GM19455 (cell line): ENCODE data around the gene LSM3.
"Not testable (repeated sequence)": the region's sequence is repeated elsewhere in the genome, so short reads cannot be mapped to it uniquely, and the experiment has no call there.

Source experiments
- ATAC-seq: cut with Tn5 transposase; IDR thresholded peaks from one replicate; pipeline ENCODE4 v1.9.1; 2021; ENCODE audit not compliant: unreplicated experiment

The LSM3 gene

DNA sequence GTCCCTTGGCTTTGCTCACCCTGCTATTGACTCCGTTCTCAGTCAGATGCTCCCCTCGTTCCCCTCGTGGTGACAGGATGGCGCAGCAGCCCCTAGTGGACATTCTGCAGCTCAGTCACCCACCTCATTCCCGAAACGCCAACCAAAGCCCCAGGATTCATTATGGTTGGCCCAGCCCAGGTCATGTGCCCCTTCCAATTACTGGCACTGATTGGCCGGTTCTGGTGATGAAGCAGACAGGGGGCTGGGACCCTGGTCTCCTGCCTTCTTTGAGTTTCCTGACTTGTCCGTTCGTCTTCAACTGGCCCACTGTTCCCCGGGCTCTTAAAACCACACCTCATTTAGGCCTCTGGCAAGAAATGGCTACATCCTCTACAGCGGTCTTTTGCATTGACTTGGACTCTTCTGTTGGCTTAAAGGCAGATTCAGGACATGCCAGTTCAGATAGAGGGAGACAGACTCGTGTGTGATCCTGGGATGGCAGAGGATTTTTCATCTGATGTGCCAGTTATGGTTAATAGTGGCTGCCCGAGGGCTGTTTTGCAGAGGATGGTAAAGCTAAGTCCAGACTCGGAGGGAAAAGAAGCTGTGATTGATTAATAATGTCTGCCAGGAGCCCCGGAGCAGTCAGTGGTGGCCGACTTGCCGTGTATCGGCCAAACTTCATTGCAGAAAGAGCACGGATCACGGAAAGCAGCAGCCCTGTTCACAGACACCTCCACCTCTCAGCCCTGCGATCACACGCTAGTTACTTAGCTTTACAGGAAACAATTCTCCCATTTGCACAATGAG, 37.8 kb downstream of the LSM3 start:
- ATAC-seq = no peak

DNA sequence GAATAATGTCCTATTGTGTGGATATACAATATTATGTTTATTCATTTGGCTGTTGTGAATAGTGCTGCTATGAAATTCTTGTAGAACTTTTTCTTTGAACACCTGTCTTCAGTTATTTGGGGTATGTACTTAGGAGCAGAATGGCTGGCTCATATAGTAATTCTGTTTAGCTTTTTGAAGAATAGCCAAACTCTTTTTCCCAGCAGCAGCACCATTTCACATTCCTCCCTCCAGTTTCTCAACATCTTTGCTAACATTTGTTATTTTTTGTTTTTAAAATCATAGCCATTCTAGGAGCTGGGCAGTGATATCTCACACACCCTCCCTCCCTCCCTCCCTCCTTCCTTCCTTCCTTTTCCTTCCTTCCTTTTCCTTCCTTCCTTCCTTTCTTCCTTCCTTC, 39.7 kb downstream of the LSM3 start:
- ATAC-seq = no peak

DNA sequence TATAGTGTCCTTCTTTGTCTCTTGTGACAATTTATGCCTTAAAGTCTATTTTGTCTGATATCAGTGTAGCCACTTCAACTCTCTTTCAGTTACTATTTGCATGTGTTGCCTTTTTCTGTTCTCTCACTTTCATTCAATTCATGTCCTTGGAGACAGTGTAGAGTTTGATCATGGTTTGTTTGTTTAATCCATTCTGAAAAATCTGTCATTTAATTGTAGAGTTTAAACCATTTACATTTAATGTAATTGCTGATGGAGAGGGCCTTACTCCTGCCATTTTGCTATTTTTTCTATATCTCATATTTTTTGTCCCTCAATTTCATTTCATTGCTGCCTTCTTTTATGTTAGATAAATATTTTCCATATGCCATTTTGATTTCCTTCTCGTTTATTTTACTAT, 42.3 kb downstream of the LSM3 start:
- ATAC-seq = no peak

DNA sequence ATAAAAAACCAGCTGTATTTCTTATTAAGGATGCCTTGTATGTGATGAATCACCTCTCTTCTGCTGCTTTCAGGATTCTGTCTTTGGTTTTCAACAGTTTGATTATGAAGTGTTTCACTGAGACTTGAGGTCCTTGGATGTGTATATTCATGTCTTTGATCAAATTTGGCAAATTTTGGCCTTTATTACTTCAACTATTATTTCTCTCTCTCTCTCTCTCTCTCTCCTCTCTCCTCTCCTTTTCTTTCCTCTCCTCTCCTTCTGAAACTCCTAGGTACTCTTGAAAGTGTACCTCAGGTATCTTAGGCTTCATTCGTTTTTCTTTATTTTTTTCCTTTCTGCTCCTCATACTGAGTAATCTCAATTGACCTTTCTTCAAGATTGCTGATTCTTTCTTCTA, 43.3 kb downstream of the LSM3 start:
- no peak for ATAC-seq

DNA sequence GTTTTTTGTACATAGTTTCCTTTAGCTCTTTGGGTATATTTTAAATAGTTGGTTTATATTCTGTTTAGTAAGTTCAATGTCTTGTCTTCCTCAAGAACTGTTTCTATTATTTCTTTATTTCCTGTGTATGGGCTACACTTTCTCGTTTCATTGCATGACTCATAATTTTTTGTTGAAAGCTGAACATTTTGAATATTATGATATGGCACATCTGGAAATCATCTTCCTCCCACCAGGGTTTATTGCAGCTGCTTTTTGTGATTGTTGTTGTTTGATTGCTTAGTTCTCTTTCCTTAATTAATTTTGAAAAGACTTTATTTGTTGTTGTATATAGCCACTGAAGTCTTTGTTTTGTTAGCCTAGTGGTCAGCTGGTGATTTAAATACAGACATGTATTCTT, 43.8 kb downstream of the LSM3 start:
- no peak for ATAC-seq

DNA sequence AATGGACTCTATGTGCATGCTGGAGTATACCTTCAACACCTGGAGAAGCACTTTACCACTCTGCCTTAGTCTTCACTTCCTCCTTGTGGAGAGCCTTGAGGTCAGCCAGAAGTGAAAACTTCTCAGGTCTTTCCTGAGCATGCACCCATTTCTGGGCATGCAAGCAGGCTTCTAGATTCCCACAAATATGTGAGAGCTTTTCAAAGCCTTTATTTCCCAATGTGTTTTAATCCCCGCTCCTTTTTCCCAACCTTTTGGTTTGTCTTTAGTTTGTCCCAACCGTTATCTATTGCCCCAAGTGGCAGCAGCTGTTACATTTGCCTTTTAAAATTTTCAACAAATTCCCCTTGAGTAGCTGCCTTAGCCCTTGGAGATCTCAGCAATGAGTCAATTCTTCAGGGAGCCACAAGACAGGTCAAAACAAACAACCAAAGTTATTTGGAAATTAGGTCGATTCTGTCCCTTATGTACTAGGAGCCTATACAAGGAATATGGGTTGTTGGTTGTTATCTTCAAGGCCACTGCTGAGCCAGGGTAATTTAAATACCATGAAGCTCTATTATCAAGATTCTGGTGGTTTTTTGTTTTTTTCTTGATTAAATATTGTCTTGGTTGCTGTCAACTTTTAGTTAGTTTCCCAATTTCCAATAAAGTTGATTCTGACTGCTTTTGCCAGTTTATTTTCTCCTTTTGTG, 44.4 kb downstream of the LSM3 start:
- no peak for ATAC-seq

DNA sequence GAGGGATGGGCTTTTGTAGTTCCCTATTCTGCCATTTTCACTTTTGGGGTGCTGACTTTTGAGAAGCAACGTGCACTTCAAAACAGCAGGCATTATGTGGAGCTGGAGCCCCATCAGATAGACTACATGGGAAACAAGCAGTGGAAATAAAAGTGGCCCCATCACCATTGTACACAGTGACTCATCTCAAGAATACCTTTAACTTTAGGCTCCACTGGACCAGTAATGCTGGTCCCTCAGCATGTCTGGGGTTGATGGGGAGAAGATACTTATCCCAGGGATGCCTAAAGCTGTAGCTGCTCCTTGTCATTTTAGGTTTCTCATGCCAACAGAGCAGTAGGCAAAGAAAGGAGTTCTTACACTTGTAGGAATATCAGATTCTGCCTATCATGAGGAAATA, 45.0 kb downstream of the LSM3 start:
- ATAC-seq = no peak

DNA sequence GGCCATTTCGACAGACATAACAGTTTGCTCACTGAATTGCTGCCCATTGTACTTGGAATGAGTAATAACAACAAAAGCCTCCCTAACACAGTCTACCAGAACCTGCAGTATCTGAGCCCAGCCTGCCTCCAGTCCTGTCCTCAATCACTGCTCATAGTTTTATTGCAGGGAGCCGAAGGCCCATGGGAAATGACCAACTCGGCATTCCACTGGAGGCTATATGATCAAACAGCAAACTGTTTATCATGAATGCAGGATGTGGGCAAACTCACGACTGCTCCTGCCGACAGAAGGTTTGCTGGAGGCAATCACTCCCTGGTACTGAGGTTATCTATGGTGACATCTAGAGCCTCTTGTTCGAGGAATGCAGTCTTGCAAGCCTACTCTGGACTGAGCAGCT, 46.3 kb downstream of the LSM3 start:
- no peak for ATAC-seq

DNA sequence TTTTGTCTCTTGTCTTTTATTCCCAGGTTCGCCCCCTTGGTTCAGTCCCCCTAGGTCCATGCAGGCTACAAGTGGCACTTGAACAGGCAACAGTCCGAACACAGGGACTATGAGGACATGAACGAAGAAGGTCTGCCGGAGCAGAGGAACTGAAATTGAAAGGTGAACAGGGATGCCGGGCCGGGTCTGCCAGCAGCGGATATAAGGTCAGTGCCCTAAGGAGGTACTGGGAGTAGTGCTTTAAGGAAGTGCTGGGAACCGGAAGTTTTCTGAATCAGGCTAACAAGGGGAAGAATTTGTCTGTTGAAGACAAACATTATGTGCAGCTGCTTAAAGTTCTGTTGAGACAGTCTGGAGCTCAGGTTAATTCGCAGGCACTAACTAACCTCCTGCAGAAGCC, 46.8 kb downstream of the LSM3 start:
- no peak for ATAC-seq

DNA sequence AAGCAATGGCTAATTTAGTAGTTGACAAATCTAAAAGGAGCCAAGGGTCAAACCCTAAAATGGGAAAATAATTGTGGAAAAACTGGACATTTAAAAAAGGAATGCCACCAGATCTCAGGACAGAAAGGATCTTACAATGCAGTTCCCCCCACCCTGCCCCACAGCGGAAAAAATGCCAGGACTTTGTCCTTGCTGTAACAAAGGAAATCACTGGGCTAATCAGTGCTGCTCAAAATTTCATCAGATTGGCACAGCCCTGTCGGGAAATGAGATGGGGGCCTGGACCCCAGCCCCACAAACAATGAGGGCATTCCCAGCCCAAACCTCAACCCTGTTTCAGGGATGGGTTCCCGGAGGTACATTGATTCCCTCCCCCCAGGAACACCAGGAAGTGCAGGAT, 47.7 kb downstream of the LSM3 start:
- ATAC-seq = not testable (repeated sequence)

DNA sequence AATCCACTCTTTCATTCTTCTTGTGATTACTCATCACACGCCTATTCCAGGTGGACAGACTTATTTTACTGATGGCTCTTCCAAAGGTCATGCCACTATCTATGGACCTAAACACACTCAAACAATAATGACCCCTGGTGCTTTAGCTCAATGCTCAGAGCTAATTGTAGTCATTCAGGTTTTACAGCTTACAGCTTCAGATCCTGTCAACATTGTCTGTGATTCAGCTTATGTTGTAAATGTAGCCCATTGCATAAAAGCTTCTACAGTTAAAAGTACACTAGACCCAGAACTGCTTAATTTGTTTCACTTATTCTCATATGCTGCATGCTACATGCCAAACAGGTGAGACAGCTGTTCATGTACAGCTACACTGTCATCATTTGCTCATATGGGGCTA, 49.2 kb downstream of the LSM3 start:
- ATAC-seq = no peak

DNA sequence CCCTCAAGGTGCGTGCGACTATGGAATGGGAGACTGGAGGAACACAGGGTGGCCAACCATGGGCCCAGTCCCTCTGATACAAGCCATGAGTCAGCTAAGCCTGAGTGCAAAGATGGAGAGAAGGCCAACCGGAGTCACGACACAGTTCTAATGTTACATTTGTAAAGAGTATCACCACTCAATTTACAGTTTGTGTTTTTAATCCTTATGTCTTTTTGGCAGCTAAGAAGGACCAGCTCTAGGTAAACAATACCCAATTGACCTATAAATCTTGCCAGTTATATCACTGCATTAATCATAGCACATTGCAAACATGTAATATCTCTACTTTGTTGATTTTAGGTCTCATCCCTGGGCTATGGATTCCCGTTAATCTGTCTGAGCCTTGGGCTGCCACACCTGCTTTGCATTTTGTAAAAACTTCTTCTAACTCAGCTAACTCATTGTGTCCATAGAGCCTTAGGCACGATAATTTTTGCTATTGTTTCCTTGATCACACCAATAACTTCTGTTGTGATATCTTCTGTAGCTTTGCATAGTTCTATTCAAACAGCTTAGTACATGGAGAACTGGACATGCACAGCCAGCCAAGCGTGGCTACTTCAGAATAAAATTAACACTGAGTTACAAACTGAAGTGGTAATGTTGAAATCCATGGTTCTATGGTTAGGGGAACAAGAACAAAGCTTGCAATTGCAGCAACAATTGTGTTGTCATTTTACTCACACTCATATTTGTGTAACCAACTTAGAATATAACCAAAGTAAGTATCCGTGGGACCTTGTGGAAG, 50.3 kb downstream of the LSM3 start:
- no peak for ATAC-seq

DNA sequence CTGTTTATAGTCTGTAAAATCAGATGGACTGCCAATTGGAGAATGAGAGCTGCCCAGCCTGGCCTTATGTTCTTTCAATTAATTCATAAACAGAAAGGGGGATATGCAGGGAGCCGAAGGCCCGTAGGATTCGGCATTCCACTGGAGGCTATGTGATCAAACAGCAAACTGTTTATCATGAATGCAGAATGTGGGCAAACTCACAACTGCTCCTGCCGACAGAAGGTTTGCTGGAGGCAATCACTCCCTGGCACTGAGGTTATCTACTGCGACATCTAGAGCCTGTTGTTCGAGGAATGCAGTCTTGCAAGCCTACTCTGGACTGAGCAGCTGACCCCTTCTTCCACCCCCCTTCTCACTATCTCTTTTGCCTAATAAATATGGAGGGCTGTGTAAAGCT, 51.1 kb downstream of the LSM3 start:
- not testable (repeated sequence) for ATAC-seq

DNA sequence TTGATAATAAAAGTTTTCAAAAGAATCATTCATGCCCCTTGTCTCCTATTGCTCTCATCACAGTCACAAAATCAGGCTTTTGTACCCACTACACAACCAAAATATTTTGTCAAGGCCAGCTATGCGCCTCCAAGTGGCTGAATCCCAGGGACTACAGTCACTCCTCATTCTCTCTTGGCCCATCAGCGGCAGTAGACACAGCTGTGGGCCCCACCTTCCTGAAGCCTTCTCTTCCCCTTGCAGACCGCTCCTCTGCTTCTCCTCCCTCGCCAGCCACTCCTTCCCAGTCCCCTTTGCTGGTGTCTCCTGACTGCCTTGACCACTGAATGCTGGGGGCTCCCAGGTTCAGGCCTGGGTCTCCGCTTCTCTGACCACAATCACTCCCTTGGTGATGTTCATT, 52.1 kb downstream of the LSM3 start:
- no peak for ATAC-seq

DNA sequence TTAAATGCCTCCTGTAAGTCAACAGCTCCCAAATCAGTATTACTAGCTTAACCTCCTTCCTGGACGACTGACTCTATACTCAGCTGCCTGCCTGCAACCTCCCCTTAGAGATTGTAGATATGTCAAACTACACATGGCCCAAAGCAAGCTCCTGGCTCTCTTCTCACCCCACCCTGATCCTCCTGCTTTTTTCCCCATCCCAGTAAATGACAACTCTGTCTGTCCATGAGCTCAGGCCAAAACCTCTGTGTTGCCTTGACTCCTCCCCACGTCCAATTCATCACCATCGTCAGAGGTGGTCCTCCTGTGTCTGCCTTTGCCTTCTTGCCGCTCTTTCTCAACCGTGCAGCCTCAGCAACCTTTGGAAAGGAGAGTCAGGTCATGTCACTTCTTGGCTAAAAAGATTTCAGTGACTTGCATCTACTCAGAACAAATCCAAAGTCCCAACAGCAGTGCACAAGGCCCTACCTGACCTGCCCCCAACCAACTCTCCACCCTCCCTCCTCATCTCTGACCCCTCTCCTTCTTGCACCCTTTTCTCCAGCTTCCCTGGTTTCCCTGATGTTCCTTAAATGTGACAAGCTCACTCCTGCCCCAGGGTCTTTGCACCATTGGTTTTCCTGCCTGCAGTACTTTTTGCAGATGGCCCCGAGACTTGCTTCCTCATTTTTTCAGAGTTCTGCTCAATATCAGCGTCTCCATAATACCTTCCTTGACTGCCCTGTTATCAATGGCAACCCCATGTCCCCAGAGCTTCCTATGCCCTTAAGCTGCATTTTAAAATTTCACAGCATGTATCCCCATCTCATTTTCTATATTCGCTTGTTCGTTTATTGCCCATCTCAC, 52.8 kb downstream of the LSM3 start:
- ATAC-seq = no peak

DNA sequence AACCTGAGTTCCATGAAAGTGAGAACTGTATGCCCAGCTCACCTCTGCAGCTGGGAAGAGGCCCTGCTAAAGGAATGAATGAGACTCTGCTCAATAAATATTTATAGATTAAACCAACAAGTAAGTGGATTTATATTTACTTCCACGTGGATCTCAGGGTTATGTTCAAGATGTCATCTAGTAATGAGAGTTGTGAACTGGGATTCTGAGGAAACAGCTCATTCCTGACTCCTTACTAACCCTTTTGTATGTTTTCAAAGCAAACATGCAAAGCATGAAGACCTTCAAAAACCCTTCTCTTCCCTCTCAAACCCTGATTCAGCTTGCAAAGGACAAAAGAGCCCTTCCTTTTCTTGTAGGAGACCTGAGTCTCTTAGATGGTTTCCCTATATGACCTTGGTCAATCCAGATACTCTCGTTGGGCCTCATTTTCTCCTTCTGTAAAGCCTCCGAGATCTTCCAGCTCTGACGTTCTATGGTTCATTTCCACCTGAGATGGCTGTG, 53.4 kb downstream of the LSM3 start:
- ATAC-seq = no peak

DNA sequence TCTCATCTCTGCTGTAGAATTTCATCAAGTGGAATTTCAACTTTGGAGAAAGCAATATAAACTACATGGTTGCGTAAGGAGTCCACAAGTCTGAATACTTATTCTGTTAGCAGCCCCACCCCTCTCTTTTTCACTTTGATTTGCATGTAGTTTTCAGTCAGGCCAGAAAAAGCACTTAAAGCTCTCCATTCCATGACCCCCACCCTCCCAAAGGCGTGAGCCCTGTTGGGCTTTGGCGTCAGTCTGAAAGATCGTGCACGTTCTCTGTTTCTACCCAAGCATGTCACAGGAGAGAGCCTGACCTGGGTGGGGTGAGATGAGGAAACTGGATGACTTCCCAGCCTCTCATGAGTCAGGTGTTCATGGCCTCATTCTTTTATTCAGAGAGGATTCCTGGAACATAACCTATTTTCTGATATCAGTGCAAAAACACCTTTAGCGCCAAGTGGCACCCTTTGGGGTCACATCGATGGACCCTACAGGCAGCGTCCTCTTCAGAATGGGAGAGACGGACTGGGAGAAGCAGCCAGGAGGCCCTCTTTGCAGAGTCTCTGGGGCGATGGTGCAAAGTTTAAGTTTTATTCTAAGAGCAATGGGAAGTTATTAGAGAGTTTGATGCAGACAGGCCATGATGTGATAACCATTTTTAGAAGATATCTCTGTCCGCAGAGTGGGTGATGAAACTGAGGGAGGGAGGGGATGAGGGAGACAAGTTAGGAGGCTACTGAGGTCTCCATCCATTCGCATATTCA, 55.8 kb downstream of the LSM3 start:
- ATAC-seq = no peak

DNA sequence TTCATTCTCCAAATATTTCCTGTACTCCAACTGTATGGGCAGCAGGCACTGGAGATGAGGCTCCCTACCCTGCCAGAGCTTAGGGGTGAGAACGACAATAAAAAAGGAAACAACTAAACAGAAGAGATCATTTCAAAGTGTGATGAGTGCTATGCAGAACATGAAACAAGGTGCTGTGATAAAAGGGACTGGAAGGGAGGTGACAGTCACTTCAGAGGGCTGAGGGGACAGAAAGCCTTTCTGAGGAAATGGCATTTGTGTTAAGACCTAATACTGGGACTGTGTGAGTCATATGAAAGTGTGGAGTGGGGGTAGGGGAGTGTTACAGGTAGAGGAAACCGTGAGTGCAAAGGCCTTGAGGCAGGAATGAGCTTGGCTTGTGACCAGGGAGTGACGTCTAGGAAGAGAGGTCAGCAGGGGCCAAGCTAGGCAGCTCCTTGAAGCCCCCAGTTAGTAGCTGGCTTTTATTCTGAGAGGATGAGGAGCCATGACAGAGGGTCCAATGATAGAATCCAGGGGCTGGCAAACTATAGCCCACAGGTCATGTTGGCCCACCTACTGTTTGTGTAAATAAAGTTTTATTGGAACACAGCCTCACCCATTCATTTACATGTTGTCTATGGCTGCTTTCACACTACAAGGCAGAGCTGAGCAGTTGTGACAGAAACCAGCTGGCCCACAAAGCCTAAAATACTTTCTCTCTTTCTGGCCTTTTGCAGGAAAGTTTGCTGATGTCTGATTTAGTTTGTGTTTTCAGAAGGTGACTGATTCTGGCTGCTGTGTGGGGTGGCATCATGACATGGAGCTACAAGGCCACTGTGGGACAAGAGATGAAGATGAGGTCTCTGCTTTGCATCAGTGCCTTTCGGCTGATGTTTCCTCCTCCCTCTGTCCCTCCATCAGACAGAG, 56.6 kb downstream of the LSM3 start:
- no peak for ATAC-seq

DNA sequence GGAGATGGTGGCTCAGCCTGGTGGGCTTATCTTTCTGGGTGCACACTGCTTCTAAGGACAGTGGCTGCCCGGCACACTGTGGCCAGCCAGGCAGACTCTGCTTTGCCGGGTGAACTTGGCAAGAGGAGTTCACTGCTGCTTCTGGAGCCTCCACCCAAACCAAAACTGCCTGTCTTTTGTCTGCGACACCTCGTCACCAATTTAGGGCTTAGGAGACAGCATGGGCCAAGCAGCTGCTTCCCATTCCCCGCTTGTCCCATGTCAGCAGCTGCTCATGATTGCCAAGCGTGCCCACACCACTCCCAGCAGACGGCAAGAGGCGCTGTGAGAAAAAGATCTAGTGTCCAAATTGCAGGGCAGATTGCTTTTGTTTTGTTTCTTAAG, 57.3 kb downstream of the LSM3 start:
- no peak for ATAC-seq
